ENCODE data around the gene CYTL1. TPM values are rescaled to one million over a fixed set of nuclear protein-coding genes. Genes with fewer than 3 reads are reported as not detected.

CYTL1 gene
- total and polyA plus RNA-seq, 9 of the 15 experiments (the other 6 are each of a cell fraction or from before 2014, with no cell fraction given), result not detected

DNA sequence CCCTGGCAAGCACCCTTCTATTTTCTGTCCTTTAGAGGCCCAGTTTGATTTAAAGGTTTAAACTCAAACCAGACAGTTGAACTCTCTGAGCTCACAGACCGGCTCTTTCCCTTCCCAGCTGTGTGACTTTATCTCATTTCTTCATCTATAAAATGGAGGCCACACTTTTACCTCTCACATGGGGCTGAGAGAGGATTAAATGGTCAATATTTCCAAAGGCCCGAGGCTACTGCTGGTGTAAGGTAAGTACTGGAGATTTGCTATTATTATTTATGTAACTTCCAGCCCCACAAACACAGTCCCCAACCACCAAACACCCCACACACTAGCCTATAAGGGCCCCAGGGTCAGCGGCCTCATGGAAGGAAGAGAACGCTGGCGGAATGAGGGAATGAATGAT is 13.6 kb upstream of the CYTL1 start:
- Histone ChIP-seq H2AFZ (ENCODE audit: low read depth, low read length) (peak overlapping the region; percentile 93), H3K36me3 (ENCODE audit: control insufficient read depth, insufficient read depth, low read length) (no peaks in the 10 kb centered on the region), H3K79me2 (ENCODE audit: control insufficient read depth, insufficient read depth, low read length) (no peaks in the 10 kb centered on the region), H3K4me1 (replicated peaks in 1 of 2; ENCODE audit: control insufficient read depth in 2 of 2, insufficient read depth in 2 of 2, low read length in 2 of 2) (peaks cover 21 to 42% of the 10 kb centered on the region in 2 experiments), H3K4me3 (no peak overlapping the region), H3K27ac (ENCODE audit: extremely low read depth, low read depth, low read length) (peak overlapping the region; percentile 15; the same call in 1 of the 3 replicates), H3K9me3 (replicated peaks; ENCODE audit: control insufficient read depth, insufficient read depth, low read depth, low read length) (no peaks in the 10 kb centered on the region; the same call in 1 of the 2 replicates), H3K4me2 (ENCODE audit: insufficient read depth, low read length) (no peak overlapping the region), H4K20me1 (replicated peaks; ENCODE audit: control insufficient read depth, insufficient read depth, low read length) (no peaks in the 10 kb centered on the region), H3K27me3 (ENCODE audit: control insufficient read depth in 2 of 2, insufficient read depth in 2 of 2, low read length in 2 of 2) (no peaks in the 10 kb centered on the region), H3K9me1 (ENCODE audit: control insufficient read depth, insufficient read depth, low read length) (no peaks in the 10 kb centered on the region), H3K9ac (ENCODE audit: insufficient read depth in 1 of 2, low read depth in 2 of 2, low read length in 2 of 2) (no peak overlapping the region)
- intact Hi-C loops (cut with micrococcal nuclease), result no loop called here
- ChIA-PET CTCF (ENCODE audit: low intra/inter-chr PET ratio) (no interaction called here), POLR2A (no interaction called here)
- in situ Hi-C loops (cut with MboI), result no loop called here
- FAIRE-seq, result no peak
- no peak for ATAC-seq
- 66% methylated on average over 5 of the region's 5 CpGs for whole genome bisulfite sequencing (ENCODE audit: insufficient coverage, low coverage, missing lambda C conversion rate)
- no peak for DNase-seq (ENCODE audit: extremely low read depth in 1 of 4, low spot score in 3 of 4)
- BruUV-seq (replicated peaks), result no TSS peak
- no peak for TF ChIP-seq PHB (CRISPR knock-in tag; IDR thresholded peaks at IDR 0.05)
- TF ChIP-seq ZNF830 (CRISPR knock-in tag; IDR thresholded peaks at IDR 0.05), result no peak
- TF ChIP-seq ZNF57 (CRISPR knock-in tag; IDR thresholded peaks at IDR 0.05), result no peak
- TF ChIP-seq MBD2 (IDR thresholded peaks at IDR 0.05; ENCODE audit: borderline replicate concordance, low read depth), result no peak
- TF ChIP-seq, protein P1, sequence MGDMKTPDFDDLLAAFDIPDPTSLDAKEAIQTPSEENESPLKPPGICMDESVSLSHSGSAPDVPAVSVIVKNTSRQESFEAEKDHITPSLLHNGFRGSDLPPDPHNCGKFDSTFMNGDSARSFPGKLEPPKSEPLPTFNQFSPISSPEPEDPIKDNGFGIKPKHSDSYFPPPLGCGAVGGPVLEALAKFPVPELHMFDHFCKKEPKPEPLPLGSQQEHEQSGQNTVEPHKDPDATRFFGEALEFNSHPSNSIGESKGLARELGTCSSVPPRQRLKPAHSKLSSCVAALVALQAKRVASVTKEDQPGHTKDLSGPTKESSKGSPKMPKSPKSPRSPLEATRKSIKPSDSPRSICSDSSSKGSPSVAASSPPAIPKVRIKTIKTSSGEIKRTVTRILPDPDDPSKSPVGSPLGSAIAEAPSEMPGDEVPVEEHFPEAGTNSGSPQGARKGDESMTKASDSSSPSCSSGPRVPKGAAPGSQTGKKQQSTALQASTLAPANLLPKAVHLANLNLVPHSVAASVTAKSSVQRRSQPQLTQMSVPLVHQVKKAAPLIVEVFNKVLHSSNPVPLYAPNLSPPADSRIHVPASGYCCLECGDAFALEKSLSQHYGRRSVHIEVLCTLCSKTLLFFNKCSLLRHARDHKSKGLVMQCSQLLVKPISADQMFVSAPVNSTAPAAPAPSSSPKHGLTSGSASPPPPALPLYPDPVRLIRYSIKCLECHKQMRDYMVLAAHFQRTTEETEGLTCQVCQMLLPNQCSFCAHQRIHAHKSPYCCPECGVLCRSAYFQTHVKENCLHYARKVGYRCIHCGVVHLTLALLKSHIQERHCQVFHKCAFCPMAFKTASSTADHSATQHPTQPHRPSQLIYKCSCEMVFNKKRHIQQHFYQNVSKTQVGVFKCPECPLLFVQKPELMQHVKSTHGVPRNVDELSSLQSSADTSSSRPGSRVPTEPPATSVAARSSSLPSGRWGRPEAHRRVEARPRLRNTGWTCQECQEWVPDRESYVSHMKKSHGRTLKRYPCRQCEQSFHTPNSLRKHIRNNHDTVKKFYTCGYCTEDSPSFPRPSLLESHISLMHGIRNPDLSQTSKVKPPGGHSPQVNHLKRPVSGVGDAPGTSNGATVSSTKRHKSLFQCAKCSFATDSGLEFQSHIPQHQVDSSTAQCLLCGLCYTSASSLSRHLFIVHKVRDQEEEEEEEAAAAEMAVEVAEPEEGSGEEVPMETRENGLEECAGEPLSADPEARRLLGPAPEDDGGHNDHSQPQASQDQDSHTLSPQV (IDR thresholded peaks at IDR 0.05), result peak; percentile 64; the same call in 1 of the 2 replicates
- no peak for TF ChIP-seq POLR2H (tag; IDR thresholded peaks at IDR 0.05; ENCODE audit: low read depth)
- TF ChIP-seq CXXC5 (CRISPR knock-in tag; IDR thresholded peaks at IDR 0.05), result 0 out of 2 replicates have a peak, but pooled peaks have one; percentile 10
- TF ChIP-seq NR4A1 (CRISPR knock-in tag; IDR thresholded peaks at IDR 0.05), result no peak
- peak; percentile 70; the same call in 1 of the 2 replicates for TF ChIP-seq NR4A1 (tag; IDR thresholded peaks at IDR 0.05)
- TF ChIP-seq, protein P2, sequence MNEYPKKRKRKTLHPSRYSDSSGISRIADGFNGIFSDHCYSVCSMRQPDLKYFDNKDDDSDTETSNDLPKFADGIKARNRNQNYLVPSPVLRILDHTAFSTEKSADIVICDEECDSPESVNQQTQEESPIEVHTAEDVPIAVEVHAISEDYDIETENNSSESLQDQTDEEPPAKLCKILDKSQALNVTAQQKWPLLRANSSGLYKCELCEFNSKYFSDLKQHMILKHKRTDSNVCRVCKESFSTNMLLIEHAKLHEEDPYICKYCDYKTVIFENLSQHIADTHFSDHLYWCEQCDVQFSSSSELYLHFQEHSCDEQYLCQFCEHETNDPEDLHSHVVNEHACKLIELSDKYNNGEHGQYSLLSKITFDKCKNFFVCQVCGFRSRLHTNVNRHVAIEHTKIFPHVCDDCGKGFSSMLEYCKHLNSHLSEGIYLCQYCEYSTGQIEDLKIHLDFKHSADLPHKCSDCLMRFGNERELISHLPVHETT (CRISPR knock-in tag; conservative IDR thresholded peaks at IDR 0.05 in 1 of 2, IDR thresholded peaks at IDR 0.05 in 1 of 2), result peak in 1 of 2 experiments; percentile 53; a peak in 2 of 4 replicates
- no peak for TF ChIP-seq ZC3H4 (CRISPR knock-in tag; IDR thresholded peaks at IDR 0.05; ENCODE audit: borderline replicate concordance)
- no peak for TF ChIP-seq NFIX (CRISPR knock-in tag; IDR thresholded peaks at IDR 0.05; ENCODE audit: low read depth)
- TF ChIP-seq, protein P3, sequence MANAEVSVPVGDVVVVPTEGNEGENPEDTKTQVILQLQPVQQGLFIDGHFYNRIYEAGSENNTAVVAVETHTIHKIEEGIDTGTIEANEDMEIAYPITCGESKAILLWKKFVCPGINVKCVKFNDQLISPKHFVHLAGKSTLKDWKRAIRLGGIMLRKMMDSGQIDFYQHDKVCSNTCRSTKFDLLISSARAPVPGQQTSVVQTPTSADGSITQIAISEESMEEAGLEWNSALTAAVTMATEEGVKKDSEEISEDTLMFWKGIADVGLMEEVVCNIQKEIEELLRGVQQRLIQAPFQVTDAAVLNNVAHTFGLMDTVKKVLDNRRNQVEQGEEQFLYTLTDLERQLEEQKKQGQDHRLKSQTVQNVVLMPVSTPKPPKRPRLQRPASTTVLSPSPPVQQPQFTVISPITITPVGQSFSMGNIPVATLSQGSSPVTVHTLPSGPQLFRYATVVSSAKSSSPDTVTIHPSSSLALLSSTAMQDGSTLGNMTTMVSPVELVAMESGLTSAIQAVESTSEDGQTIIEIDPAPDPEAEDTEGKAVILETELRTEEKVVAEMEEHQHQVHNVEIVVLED (CRISPR knock-in tag; IDR thresholded peaks at IDR 0.05), result 0 out of 2 replicates have a peak, but pooled peaks have one; percentile 26
- no peak for TF ChIP-seq YBX1 (IDR thresholded peaks at IDR 0.05)
- no peak for TF ChIP-seq ZNF551 (CRISPR knock-in tag; IDR thresholded peaks at IDR 0.05)
- no peak for TF ChIP-seq RBM17 (IDR thresholded peaks at IDR 0.05; ENCODE audit: borderline replicate concordance, low read depth, low read length)
- peak; percentile 29; the same call in 1 of the 2 replicates for TF ChIP-seq L3MBTL2 (IDR thresholded peaks at IDR 0.05)
